Mucosa of rectum (tissue), 2 donors: ENCODE results near the gene TNS3.
A peak's percentile ranks its signal among the peaks of the same experiment; 100 is the strongest.
"Not testable (repeated sequence)": the region's sequence is repeated elsewhere in the genome, so short reads cannot be mapped to it uniquely, and the experiment has no call there.

Experiments
- H3K27ac ChIP-seq, 2 donors: one replicate each; pipeline ENCODE4 v1.7.0; 2013; ENCODE audit warnings: inconsistent platforms in 2 of 2, low read depth in 2 of 2, low read length in 2 of 2
- H3K27me3 ChIP-seq, 2 donors: one replicate each; pipeline ENCODE4 v1.7.0; 2013; ENCODE audit warnings: low read length in 2 of 2; ENCODE audit not compliant: control insufficient read depth in 2 of 2, insufficient read depth in 2 of 2
- H3K36me3 ChIP-seq, 2 donors: one replicate each; pipeline ENCODE4 v1.7.0; 2013; ENCODE audit warnings: low read length in 2 of 2; ENCODE audit not compliant: control insufficient read depth in 2 of 2, insufficient read depth in 2 of 2
- H3K4me1 ChIP-seq, 2 donors: one replicate each; pipeline ENCODE4 v1.7.0; 2013; ENCODE audit warnings: low read length in 2 of 2, mild to moderate bottlenecking in 1 of 2; ENCODE audit not compliant: control insufficient read depth in 2 of 2, insufficient read depth in 2 of 2
- H3K4me3 ChIP-seq, 2 donors: one replicate each; pipeline ENCODE4 v1.7.0; 2013; ENCODE audit warnings: low read length in 2 of 2
- H3K9ac ChIP-seq, 2 donors: one replicate each; pipeline ENCODE4 v1.7.0; 2013; ENCODE audit warnings: low read length in 2 of 2, low read depth in 1 of 2, mild to moderate bottlenecking in 1 of 2
- H3K9me3 ChIP-seq, 2 donors: one replicate each; pipeline ENCODE4 v1.7.0; 2013; ENCODE audit warnings: low read length in 2 of 2; ENCODE audit not compliant: control insufficient read depth in 2 of 2
- donor health status: healthy.
- donor health status: Normal muscosa, but diverticular disease.

The TNS3 gene

DNA sequence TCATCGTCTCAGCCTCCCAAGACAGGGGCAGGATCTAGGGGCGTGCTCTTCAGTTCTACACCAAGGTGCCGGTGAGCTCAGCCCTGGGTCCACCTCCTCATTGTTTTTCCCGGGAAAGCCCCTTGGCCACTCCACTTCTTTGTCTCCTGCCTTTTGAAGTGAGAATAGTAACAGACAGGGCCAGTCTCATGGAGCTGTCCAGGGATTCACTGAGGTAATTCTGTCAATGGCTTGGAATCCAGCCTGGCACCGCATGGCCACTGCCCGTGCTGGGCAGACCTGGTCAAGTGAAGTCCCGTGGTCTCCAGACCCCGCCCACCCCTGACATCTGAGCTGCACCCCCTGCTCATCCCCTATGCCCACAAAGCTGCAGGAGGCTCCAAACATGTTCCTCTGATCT, 138.9 kb downstream of the TNS3 start:
- Histone ChIP-seq H3K9ac (no peak overlapping the region), H3K4me1 (peaks cover 23 to 41% of the 10 kb centered on the region in 2 donors), H3K27ac (peak overlapping the region; percentile 40 to 48)

GRCh38 chr7:47442605-47442865, 139.4 kb downstream of the TNS3 start:
- Histone ChIP-seq H3K27me3 (no peaks in the 10 kb centered on the region), H3K9me3 (no peaks in the 10 kb centered on the region), H3K27ac (peak overlapping the region; percentile 40 to 48), H3K36me3 (peaks cover 13 to 17% of the 10 kb centered on the region in 2 donors), H3K9ac (peak overlapping the region in 1 of 2 donors; percentile 35), H3K4me1 (peaks cover 23 to 41% of the 10 kb centered on the region in 2 donors), H3K4me3 (no peak overlapping the region)

More for the DNA sequence above, 138.9 kb downstream of the TNS3 start:
- H3K9me3 ChIP-seq, result no peaks in the 10 kb centered on the region
- no peaks in the 10 kb centered on the region for H3K27me3 ChIP-seq
- H3K4me3 ChIP-seq, result no peak overlapping the region
- H3K36me3 ChIP-seq, result peaks cover 13 to 17% of the 10 kb centered on the region in 2 donors

DNA sequence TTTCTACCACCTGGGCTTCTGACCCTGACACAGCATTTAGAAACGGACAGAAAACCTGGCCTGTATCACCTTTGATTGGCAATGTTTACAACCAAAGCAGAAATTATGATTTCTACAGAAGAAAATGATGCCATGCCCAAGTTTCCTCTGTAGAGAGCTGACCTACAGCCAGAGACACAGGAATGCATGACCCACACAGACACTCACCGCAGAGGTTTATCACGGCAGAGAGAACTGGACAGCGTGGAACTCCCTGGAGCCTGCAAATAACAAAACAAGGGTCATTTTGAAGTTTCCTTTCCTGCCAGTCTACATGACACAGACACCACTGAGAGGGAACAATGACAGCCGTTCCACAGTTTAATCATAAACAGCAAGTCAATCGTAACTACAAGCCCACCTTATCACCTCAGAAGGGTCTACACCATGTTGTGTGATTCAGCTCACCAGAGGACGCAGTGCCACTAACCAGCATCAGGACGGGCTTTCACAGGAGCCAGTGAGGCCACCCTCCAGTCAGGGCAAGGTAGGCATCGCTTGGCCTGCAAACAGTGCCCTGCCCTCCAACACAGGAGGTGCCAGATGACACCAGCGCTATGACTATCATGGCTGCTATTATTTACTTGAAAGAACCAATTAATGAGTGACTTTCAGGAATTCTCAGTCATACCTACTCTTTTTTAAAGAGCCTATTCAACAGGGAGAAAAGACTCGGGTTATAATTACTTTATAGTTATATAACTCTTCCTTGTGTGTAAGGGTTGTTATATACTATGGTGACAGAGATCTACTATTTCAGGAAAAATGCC, 139.9 kb downstream of the TNS3 start:
- Histone ChIP-seq H3K27me3 (no peaks in the 10 kb centered on the region), H3K9ac (peak overlapping the region in 1 of 2 donors; percentile 35), H3K36me3 (peaks cover 13 to 17% of the 10 kb centered on the region in 2 donors), H3K4me1 (peaks cover 18 to 37% of the 10 kb centered on the region in 2 donors), H3K9me3 (no peaks in the 10 kb centered on the region), H3K4me3 (no peak overlapping the region), H3K27ac (peak overlapping the region; percentile 40 to 48)

DNA sequence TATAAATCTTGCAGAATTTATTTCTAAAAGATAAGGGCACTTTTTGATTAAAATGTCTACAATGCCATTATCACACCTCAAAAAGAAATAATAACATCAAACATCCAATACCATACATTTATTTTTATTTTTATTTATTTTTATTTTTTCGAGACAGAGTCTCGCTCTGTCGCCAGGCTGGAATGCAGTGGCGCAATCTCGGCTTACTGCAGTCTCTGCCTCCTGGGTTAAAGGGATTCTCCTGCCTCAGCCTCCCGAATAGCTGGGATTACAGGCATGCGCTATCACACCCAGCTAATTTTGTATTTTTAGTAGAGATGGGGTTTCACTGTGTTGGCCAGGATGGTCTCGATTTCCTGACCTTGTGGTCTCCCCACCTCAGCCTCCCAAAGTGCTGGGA, 140.9 kb downstream of the TNS3 start:
- not testable (repeated sequence) for H3K9ac ChIP-seq, H3K4me3 ChIP-seq, H3K9me3 ChIP-seq, H3K27ac ChIP-seq, H3K27me3 ChIP-seq
- Histone ChIP-seq H3K4me1 (peaks cover 14 to 29% of the 10 kb centered on the region in 2 donors), H3K36me3 (peaks cover 13 to 17% of the 10 kb centered on the region in 2 donors)

DNA sequence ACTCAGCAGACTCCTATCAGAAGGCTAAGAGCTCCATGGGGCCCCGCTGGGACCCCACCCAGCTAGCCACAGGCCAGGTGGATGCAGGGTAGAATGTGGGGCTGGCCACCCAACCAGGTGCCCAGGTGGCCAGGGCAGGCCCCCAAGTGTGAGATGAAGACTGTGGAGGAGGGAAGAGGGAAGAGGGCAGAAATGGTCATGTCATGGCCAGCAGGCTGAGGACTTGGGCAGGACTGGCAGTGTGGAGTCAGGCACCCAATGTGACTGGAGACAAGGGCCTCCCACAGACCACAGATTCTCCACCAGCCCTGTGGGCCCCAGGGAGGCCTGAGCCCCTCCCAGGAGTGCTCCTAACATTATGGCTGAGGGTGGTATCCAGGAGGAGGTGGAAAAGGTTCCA, 141.6 kb downstream of the TNS3 start:
- Histone ChIP-seq H3K27me3 (no peaks in the 10 kb centered on the region), H3K36me3 (peaks cover 13 to 20% of the 10 kb centered on the region in 2 donors), H3K27ac (no peak overlapping the region), H3K4me1 (peaks cover 14 to 22% of the 10 kb centered on the region in 2 donors), H3K9ac (no peak overlapping the region), H3K9me3 (no peaks in the 10 kb centered on the region), H3K4me3 (no peak overlapping the region)

DNA sequence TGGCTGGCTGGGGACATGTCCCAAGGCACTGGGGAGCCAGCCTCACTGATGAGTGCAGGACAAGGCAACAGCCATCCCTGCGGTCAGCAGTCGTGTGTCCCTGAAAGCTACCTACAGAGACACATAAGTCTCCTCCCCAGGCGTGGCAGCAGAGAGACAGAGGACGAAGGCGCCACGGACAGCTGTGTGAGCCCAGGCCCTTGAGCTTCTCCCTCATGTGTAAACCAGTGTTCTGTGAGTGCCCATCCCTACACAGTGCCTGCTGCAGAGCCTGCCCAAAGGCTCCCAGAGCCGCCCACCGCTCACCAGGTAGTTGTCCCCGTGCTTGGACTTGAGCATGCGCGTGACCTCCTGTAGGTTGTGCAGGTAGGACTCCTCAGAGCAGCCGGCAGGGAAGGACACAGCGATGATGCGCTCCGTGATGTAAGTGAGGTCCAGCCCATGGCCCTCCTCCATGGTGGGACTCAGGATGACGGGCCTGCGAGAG, 142.7 kb downstream of the TNS3 start:
- no peak overlapping the region for H3K4me3 ChIP-seq
- H3K9ac ChIP-seq, result no peak overlapping the region
- no peaks in the 10 kb centered on the region for H3K27me3 ChIP-seq
- no peak overlapping the region for H3K27ac ChIP-seq
- no peaks in the 10 kb centered on the region for H3K9me3 ChIP-seq
- H3K4me1 ChIP-seq, result peaks cover 14 to 16% of the 10 kb centered on the region in 2 donors
- H3K36me3 ChIP-seq, result peaks cover 22 to 28% of the 10 kb centered on the region in 2 donors

DNA sequence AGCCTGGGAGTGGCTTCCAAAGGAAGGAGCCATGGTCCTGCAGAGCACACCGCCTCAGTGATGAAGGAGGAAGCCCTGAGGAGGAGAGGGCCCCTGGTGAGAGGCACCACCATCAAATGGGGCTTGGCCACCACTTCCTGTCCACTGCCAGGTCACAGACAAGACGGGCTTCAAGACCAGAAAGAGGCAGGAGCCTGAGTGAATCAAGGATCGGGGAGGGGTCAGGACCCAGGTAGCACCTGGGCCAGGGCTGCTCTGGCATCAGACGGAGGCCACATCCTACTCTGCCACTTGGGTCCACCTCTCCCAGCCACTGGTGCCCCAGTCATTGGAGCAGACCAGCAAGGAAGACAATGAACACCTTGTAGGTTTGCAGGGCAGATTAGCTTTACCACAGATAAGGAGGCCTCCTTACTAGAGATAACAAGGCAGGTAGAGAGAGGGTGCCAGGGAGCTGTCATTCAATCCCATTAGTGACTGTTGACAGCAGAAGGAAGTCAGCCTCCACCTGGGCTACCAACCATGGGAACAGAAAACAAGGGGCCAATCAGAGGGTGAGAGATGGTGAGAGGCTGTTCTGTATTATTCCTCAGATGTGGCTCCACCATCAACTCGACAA, 143.4 kb downstream of the TNS3 start:
- Histone ChIP-seq H3K27me3 (no peaks in the 10 kb centered on the region), H3K27ac (no peak overlapping the region), H3K36me3 (peaks cover 27 to 31% of the 10 kb centered on the region in 2 donors), H3K4me1 (peaks cover 14 to 16% of the 10 kb centered on the region in 2 donors), H3K9me3 (no peaks in the 10 kb centered on the region), H3K9ac (no peak overlapping the region), H3K4me3 (no peak overlapping the region)

DNA sequence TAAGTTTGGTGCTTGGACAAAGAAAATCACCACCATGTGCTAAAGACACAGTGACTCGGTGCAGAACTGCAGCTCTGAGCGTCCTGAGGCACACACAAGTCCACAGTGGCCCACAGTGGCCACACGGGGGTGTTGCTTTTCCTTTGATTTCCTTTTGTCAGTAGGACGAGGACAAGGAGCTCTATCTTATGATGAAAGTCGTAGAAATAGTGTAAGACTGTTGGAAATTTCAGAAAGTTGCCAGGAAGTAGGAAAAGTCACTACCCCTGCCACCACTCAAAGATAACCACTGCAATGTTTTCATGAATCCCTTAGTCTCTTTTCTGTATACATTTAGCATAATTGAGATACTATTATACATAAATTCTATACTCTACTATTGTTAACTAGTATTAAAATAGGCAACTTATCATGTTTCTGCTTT, 146.0 kb downstream of the TNS3 start:
- H3K4me3 ChIP-seq, result no peak overlapping the region
- peaks cover 37 to 40% of the 10 kb centered on the region in 2 donors for H3K36me3 ChIP-seq
- no peaks in the 10 kb centered on the region for H3K4me1 ChIP-seq
- H3K27ac ChIP-seq, result no peak overlapping the region
- no peaks in the 10 kb centered on the region for H3K9me3 ChIP-seq
- no peak overlapping the region for H3K9ac ChIP-seq
- H3K27me3 ChIP-seq, result no peaks in the 10 kb centered on the region

DNA sequence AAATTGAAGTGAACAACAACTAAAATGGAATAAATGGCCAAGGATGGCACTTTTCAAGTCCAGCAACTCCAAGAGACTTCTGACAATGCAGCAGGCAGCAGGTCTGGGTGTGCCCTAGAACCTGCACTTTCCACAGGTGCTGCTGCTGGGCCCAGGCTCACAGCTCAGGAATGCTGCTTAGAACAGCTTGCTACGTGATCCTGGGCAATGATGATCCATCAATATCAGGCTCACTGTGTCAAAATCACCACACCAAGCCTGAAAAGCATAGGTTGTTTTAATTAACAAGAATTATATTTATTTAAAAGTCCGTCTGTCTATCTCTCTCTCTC, 148.4 kb downstream of the TNS3 start:
- Histone ChIP-seq H3K4me1 (no peaks in the 10 kb centered on the region), H3K9ac (no peak overlapping the region), H3K27ac (no peak overlapping the region), H3K36me3 (peaks cover 26 to 28% of the 10 kb centered on the region in 2 donors), H3K9me3 (no peaks in the 10 kb centered on the region), H3K4me3 (no peak overlapping the region), H3K27me3 (no peaks in the 10 kb centered on the region)

GRCh38 chr7:47432671-47433563, 149.0 kb downstream of the TNS3 start:
- peaks cover 25 to 27% of the 10 kb centered on the region in 2 donors for H3K36me3 ChIP-seq
- no peak overlapping the region for H3K27ac ChIP-seq
- no peak overlapping the region for H3K9ac ChIP-seq
- no peaks in the 10 kb centered on the region for H3K4me1 ChIP-seq
- H3K27me3 ChIP-seq, result no peaks in the 10 kb centered on the region
- no peak overlapping the region for H3K4me3 ChIP-seq
- no peaks in the 10 kb centered on the region for H3K9me3 ChIP-seq
